GM18502 (cell line): ENCODE data around the gene ANKRD24.
"Not testable (repeated sequence)": the region's sequence is repeated elsewhere in the genome, so short reads cannot be mapped to it uniquely, and the experiment has no call there.

Source experiments
- ATAC-seq: cut with Tn5 transposase; IDR thresholded peaks from one replicate; pipeline ENCODE4 v1.9.1; 2021; ENCODE audit warnings: mild to moderate bottlenecking; ENCODE audit not compliant: unreplicated experiment, poor library complexity

The ANKRD24 gene

GRCh38 chr19:4227771-4228170 lies 45.3 kb downstream of the ANKRD24 start:
- no peak for ATAC-seq

GRCh38 chr19:4228765-4229178 lies 46.3 kb downstream of the ANKRD24 start:
- ATAC-seq: no peak

- peak; percentile 71 for ATAC-seq
Measured at GRCh38 chr19:4229179-4229931, 46.9 kb downstream of the ANKRD24 start, which contains the start of gene EBI3. Gene EBI3, plus strand, starts transcription at chr19:4229523. Its CDS starts 28 bp downstream, at chr19:4229551.

GRCh38 chr19:4230237-4230636 lies 47.7 kb downstream of the ANKRD24 start:
- ATAC-seq: not testable (repeated sequence)

GRCh38 chr19:4231521-4231920 lies 49.0 kb downstream of the ANKRD24 start:
- ATAC-seq: not testable (repeated sequence)

- ATAC-seq: not testable (repeated sequence)
Measured at GRCh38 chr19:4232139-4232538, 49.6 kb downstream of the ANKRD24 start.

- no peak for ATAC-seq
Measured at GRCh38 chr19:4232614-4233281, 50.3 kb downstream of the ANKRD24 start.

GRCh38 chr19:4233282-4233853 lies 50.9 kb downstream of the ANKRD24 start:
- no peak for ATAC-seq

- ATAC-seq: no peak
Measured at GRCh38 chr19:4234142-4234861, 51.8 kb downstream of the ANKRD24 start.

- ATAC-seq: no peak
Measured at GRCh38 chr19:4234862-4235201, 52.3 kb downstream of the ANKRD24 start.

- not testable (repeated sequence) for ATAC-seq
Measured at GRCh38 chr19:4237510-4237909, 55.0 kb downstream of the ANKRD24 start.

GRCh38 chr19:4238831-4239230 lies 56.3 kb downstream of the ANKRD24 start:
- no peak for ATAC-seq

GRCh38 chr19:4241824-4242430 lies 59.4 kb downstream of the ANKRD24 start:
- ATAC-seq: no peak

GRCh38 chr19:4245938-4246337 lies 63.4 kb downstream of the ANKRD24 start:
- not testable (repeated sequence) for ATAC-seq

- ATAC-seq: peak; percentile 82
Measured at GRCh38 chr19:4246767-4247593, 64.5 kb downstream of the ANKRD24 start, which contains the start of gene YJU2. Gene YJU2, plus strand, starts transcription at chr19:4247080. Its CDS starts 67 bp downstream, at chr19:4247147.

GRCh38 chr19:4256563-4256962 lies 74.1 kb downstream of the ANKRD24 start:
- ATAC-seq: no peak

GRCh38 chr19:4257025-4257424 lies 74.5 kb downstream of the ANKRD24 start:
- no peak for ATAC-seq

GRCh38 chr19:4258181-4258580 lies 75.7 kb downstream of the ANKRD24 start:
- no peak for ATAC-seq

- no peak for ATAC-seq
Measured at GRCh38 chr19:4260613-4261191, 78.2 kb downstream of the ANKRD24 start.
